ENCODE results near the gene TUBGCP2.
"Not testable (repeated sequence)": the region's sequence is repeated elsewhere in the genome, so short reads cannot be mapped to it uniquely, and the experiment has no call there.

TUBGCP2 gene

DNA sequence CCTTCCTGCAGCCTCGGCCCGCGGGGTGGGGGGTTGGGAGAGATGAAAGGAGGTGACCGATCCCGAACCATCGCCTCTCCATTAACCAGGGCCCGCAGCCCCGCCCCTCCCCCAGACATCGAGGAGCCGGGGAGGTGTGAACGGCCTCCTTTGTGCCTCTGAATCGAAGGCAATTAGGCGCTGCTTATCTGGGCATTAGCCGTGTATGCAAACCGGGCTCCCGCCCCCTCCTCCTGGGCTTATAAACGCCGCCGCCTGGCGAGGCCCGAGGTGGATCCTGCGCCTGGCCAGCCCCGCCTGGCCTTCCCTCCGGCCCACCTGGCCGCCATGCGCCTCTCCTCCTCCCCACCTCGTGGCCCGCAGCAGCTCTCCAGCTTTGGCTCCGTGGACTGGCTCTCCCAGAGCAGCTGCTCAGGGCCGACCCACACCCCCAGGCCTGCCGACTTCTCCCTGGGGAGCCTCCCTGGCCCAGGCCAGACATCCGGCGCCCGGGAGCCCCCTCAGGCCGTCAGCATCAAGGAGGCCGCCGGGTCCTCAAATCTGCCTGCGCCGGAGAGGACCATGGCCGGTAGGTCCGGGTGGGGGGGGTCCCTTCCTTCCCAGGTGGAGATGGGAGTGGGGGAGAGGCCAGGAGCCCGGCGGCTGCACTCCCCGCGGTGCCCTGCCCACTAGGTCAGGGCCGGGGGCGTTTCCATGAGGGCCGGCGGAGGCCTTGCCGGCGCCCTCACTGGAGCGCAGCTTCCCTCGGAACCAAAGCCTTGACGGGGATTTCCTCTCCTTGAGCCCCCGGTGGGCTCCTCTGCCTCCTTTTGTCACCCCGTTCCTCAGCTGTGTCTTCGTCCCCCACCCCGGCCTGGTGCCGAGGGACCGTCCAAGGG is 70.8 kb downstream of the TUBGCP2 start, which contains the start of gene VENTX:
TSS of gene VENTX (plus strand) at position 268 of the 878 bp plus-strand sequence. CDS start at position 328, 60 bp downstream.
- no peak for TF ChIP-seq CTCF (IDR thresholded peaks at IDR 0.05; ENCODE audit: low read depth, low read length, missing control alignments)
- DNase-seq (ENCODE audit: low read depth): no peak
- no peak within 1 kb of the TSS for H3K4me3 ChIP-seq (ENCODE audit: low read depth, low read length)

DNA sequence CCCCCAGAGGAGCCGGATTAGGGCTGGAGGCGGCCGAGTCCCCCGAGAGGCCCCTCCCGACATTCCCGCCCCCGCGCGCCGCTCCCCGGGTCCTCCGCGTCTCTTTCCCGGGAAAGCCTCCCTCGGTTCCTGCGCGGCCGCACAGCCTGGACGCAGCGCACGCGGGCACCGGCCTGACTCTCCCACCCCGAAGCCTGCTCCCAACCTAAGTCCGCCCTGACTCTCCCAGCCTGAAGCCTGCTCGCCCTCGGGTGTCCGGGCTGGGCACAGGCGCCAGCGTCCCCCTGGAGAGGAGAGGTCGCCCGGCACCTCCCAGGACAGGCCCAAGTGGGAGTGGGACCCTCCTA is 71.5 kb downstream of the TUBGCP2 start:
- no peak overlapping the region for H3K4me3 ChIP-seq (ENCODE audit: low read depth, low read length)
- no peak for DNase-seq (ENCODE audit: low read depth)
- TF ChIP-seq CTCF (IDR thresholded peaks at IDR 0.05; ENCODE audit: low read depth, low read length, missing control alignments): no peak

DNA sequence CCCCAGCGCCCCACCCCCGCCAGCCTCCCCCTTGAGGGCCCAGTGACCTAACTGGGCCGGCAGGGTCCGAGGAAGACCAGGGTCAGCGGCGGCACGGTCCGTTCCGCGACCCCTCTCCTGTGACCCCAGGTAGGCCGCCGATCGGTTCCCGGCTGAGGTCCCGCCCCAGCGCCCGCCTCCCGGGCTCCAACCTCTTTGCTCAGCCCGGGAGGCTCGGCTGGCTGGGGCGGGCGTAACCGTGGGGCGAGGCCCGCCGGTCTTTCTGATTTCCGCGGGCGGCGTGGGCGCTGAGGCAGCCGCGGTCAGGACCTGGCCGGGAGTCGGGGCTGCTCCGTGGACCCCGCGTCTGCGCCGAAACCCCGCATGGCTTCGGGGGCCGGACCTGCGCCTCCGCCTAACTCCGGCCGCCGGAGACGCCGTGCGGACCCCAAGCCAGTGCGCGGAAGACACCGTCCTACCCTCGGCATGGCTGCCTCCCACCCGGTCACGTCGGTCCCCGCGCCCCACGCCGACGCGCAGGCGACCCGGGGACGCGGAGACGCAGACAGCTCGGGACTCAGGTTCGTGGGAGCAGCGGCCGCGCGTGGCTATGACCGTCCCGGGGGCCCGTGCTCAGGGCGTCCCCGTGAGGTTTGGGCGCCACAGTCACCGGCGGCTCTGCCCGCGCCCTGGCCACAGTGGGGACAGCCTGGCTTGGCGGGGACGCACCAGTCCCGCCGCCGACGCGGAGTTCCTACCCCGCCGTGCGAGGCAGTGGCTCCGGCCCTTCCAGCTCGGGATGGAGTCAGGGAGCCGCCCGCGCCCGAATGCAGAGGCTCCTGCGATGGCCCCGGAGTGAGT is 72.1 kb downstream of the TUBGCP2 start:
- H3K4me3 ChIP-seq (ENCODE audit: low read depth, low read length): no peak overlapping the region
- TF ChIP-seq CTCF (IDR thresholded peaks at IDR 0.05; ENCODE audit: low read depth, low read length, missing control alignments): no peak
- no peak for DNase-seq (ENCODE audit: low read depth)

DNA sequence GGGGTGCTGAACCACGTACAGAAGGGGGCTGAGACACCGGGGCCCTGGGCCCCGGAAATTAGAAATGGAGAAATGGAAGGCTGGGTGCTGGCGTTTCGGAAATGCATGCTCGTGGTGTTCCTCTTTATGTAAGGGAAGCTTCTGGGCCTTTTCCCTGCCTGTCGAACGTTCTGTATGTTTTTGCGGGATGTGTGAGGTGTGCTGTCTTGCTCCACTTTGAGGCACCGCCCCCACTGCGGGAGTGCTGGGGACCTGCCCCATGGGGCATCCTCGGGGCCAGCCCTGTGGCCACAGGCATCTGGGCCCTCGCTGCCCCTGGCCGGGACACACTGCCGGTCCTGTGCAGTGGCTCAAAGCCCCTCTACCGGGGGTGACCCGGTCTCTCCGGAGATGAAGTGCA is 72.7 kb downstream of the TUBGCP2 start:
- TF ChIP-seq CTCF (IDR thresholded peaks at IDR 0.05; ENCODE audit: low read depth, low read length, missing control alignments): no peak
- H3K4me3 ChIP-seq (ENCODE audit: low read depth, low read length): no peak overlapping the region
- DNase-seq (ENCODE audit: low read depth): no peak

DNA sequence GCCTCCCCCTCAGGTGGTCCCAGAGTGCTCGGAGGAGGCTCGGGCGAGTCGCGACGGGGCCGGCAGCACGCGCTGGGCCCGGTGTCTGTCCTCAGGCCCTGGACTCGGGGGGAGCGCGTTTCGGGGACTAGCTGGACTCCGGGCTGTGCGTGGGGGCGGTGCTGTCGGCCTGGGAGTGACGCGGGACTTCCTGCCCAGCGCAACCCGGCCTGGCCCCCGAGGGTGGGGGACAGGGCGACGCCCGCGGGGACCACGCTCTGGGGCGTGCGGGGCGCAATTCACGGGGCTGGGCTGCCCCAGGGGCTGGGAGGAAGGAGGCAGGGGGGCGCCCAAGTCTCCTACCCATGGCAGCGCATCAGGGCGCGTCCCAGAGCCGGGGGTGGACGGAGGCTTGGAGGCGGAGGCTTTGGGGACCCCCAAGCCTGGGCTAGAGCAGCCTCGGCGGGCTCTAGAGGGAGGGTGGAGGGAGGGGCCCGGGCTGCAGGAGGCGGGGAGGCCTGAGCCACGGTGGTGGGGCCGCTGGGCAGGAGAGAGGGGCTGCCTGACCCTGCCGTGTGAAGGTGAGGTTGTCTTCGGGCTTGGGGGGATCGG is 73.3 kb downstream of the TUBGCP2 start:
- no peak for DNase-seq (ENCODE audit: low read depth)
- no peak overlapping the region for H3K4me3 ChIP-seq (ENCODE audit: low read depth, low read length)
- no peak for TF ChIP-seq CTCF (IDR thresholded peaks at IDR 0.05; ENCODE audit: low read depth, low read length, missing control alignments)

DNA sequence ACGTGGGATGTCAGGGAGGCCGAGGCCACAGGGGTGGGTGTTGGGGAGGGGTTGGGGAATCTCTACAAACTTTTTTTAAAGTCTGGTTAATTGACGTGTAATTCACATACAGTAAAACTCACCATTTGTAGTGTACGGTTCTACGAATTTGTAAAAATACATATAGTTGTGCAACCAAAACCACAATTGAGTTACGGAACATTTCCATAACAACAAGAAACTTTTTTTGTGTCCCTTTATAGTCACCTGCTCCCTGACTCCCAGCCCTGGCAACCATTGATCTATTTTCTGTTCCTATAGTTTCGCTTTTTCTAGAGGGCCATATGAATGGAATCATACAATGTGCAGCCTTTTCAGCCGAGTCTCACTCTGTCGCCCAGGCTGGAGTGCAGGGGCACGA is 73.9 kb downstream of the TUBGCP2 start:
- DNase-seq (ENCODE audit: low read depth); H3K4me3 ChIP-seq (ENCODE audit: low read depth, low read length): not testable (repeated sequence)

DNA sequence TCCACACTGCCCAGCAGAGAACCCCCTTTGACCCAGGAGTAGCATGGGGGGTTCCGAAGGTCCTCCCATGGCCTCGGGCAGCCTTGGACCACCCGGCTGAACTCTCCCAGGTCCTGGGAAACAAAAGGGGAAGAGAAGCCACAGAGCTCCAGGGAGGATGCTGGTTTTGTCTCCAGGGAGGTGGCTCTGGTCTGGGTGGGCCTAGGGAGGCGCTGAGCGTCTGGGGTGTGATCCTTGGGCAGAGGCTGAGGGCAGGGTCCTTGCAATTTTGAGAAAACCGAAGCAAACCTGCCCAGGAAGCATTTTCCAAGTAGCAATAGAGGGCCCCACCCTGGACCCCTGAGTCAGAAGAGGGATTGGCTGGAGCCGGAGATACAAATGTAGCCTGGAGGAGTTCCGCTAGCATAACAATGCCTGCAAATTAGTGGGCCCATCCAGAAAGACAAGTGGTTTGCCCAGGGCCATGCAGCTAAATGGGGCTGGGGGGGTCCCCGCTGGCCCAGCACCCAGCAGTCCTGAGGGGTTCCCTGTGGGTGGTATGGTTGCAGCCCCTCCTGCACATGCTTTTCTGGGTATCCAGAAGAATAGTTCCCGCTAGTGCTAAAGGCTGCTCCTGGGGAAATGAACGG is 76.6 kb downstream of the TUBGCP2 start:
- no peak for DNase-seq (ENCODE audit: low read depth)
- no peak overlapping the region for H3K4me3 ChIP-seq (ENCODE audit: low read depth, low read length)
- no peak for TF ChIP-seq CTCF (IDR thresholded peaks at IDR 0.05; ENCODE audit: low read depth, low read length, missing control alignments)
